H1 (cell line): ENCODE data around the gene TP63. TPM values are rescaled to one million over a fixed set of nuclear protein-coding genes. Genes with fewer than 3 reads are reported as not detected.

Experiments
- CTCF ChIA-PET: fragments of 300-600 bp; sonication (Branson Sonifier 250); formaldehyde crosslinking; loops from one replicate; lab custom pipeline; 2021; ENCODE audit not compliant: partially characterized antibody; lab: Charles Lee
- POLR2A ChIA-PET: fragments of 300-600 bp; sonication (Branson Sonifier 250); formaldehyde crosslinking; loops from one replicate; lab custom pipeline; 2021; ENCODE audit warnings: inconsistent platforms; ENCODE audit not compliant: partially characterized antibody; lab: Charles Lee
- DNase-seq, 2 experiments: peaks; one replicate each; pipeline versions ENCODE4 v3.0.0 to v3.0.0-alpha.2; 2010 to 2022; ENCODE audit warnings: low spot score in 2 of 2, low read depth in 1 of 2, mixed read lengths in 1 of 2
- FAIRE-seq: peaks from 2 replicates; lab custom pipeline; 2011; peaks lifted over from hg19 to GRCh38; lab: Jason Lieb, UNC
- H2AFZ ChIP-seq: 2 replicates; pipeline ENCODE4 v1.8.1; 2012; ENCODE audit warnings: low read length, inconsistent platforms
- H2AK5ac ChIP-seq: 2 replicates; pipeline ENCODE4 v1.6.1; 2013; ENCODE audit warnings: low read depth, low read length
- H2BK120ac ChIP-seq: replicated peaks from 2 replicates; pipeline ENCODE3; 2013; ENCODE audit warnings: low read depth, low read length, inconsistent platforms
- H2BK12ac ChIP-seq: 2 replicates; pipeline ENCODE4 v1.6.1; 2013; ENCODE audit warnings: low read depth, low read length
- H2BK15ac ChIP-seq: 2 replicates; pipeline ENCODE4 v1.6.1; 2013; ENCODE audit warnings: low read length
- H2BK20ac ChIP-seq: 2 replicates; pipeline ENCODE4 v1.6.1; 2013; ENCODE audit warnings: low read length
- H2BK5ac ChIP-seq: 2 replicates; pipeline ENCODE4 v1.6.1; 2013; ENCODE audit warnings: low read depth, low read length
- H3K14ac ChIP-seq: 2 replicates; pipeline ENCODE4 v1.6.1; 2013; ENCODE audit warnings: inconsistent platforms; ENCODE audit not compliant: insufficient read length
- H3K18ac ChIP-seq: 2 replicates; pipeline ENCODE4 v1.6.1; 2013; ENCODE audit warnings: low read length; ENCODE audit errors: extremely low read depth
- H3K23ac ChIP-seq: 2 replicates; pipeline ENCODE4 v1.6.1; 2013; ENCODE audit warnings: inconsistent platforms; ENCODE audit not compliant: insufficient read length
- H3K23me2 ChIP-seq: 2 replicates; pipeline ENCODE4 v1.6.1; 2013; ENCODE audit warnings: low read depth, low read length
- H3K27ac ChIP-seq: 2 replicates; pipeline ENCODE4 v1.6.1; 2011; ENCODE audit warnings: low read depth, low read length, inconsistent platforms
- H3K27me3 ChIP-seq, 4 experiments: replicated peaks in 1 of 4; 1 replicate in 1 of 4; 2 replicates in 3 of 4; pipeline versions ENCODE4 v1.6.1 to v1.8.1; 2011 to 2013; ENCODE audit warnings: low read length in 3 of 4, mild to moderate bottlenecking in 3 of 4, inconsistent platforms in 2 of 4, mixed read lengths in 2 of 4, moderate library complexity in 1 of 4; ENCODE audit not compliant: control insufficient read depth in 3 of 4, insufficient read depth in 3 of 4; ENCODE audit errors: extremely low read depth in 1 of 4
- H3K36me3 ChIP-seq, 4 experiments: 2 replicates each; pipeline versions ENCODE4 v1.6.1 to v1.8.1; 2011 to 2013; ENCODE audit warnings: mild to moderate bottlenecking in 4 of 4, low read length in 3 of 4, moderate library complexity in 2 of 4, control low read depth in 1 of 4, inconsistent platforms in 1 of 4; ENCODE audit not compliant: insufficient read depth in 4 of 4, control insufficient read depth in 2 of 4
- H3K4ac ChIP-seq: replicated peaks from 2 replicates; pipeline ENCODE3; 2013; ENCODE audit warnings: low read length, low read depth, mixed read lengths, inconsistent platforms; ENCODE audit not compliant: insufficient read length
- H3K4me1 ChIP-seq, 4 experiments: replicated peaks in 1 of 4; 1 replicate in 1 of 4; 2 replicates in 3 of 4; pipeline versions ENCODE4 v1.6.1 to v1.8.1; 2011 to 2013; ENCODE audit warnings: low read length in 3 of 4, inconsistent platforms in 2 of 4, mixed read lengths in 1 of 4; ENCODE audit not compliant: insufficient read depth in 4 of 4, control insufficient read depth in 3 of 4
- H3K4me2 ChIP-seq, 2 experiments: 2 replicates each; pipeline versions ENCODE4 v1.6.1 to v1.8.1; 2011 to 2013; ENCODE audit warnings: low read depth in 2 of 2, low read length in 2 of 2, control low read depth in 1 of 2, inconsistent platforms in 1 of 2, mild to moderate bottlenecking in 1 of 2; ENCODE audit not compliant: insufficient read depth in 1 of 2
- H3K4me3 ChIP-seq, 4 experiments: fragments of 200-600, 300-600 bp in 1 of 4; sonication (generic), shearing (Covaris generic), sonication (Bioruptor Twin) in 1 of 4; 2 replicates each; pipeline versions ENCODE4 v1.5.1 to v1.8.1; 2011 to 2016; ENCODE audit warnings: low read length in 4 of 4, low read depth in 3 of 4, control low read depth in 2 of 4, inconsistent platforms in 2 of 4, mild to moderate bottlenecking in 2 of 4, mixed read lengths in 1 of 4, moderate library complexity in 1 of 4; ENCODE audit not compliant: insufficient read depth in 2 of 4; ENCODE audit errors: extremely low read depth in 1 of 4
- H3K56ac ChIP-seq: replicated peaks from 2 replicates; pipeline ENCODE3; 2013; ENCODE audit warnings: low read depth, mild to moderate bottlenecking, mixed read lengths, low read length, inconsistent platforms; ENCODE audit not compliant: insufficient read length
- H3K79me1 ChIP-seq: 2 replicates; pipeline ENCODE4 v1.6.1; 2013; ENCODE audit warnings: low read depth, low read length, control low read depth
- H3K79me2 ChIP-seq, 2 experiments: 2 replicates each; pipeline versions ENCODE4 v1.6.1 to v1.8.1; 2012 to 2013; ENCODE audit warnings: low read length in 2 of 2, mild to moderate bottlenecking in 2 of 2, inconsistent platforms in 1 of 2; ENCODE audit not compliant: insufficient read depth in 2 of 2, control insufficient read depth in 1 of 2
- H3K9ac ChIP-seq, 4 experiments: replicated peaks in 1 of 4; 1 replicate in 1 of 4; 2 replicates in 3 of 4; pipeline versions ENCODE4 v1.6.1 to v1.8.1; 2011 to 2013; ENCODE audit warnings: low read depth in 3 of 4, low read length in 3 of 4, control low read depth in 2 of 4, mild to moderate bottlenecking in 2 of 4, moderate library complexity in 2 of 4, inconsistent platforms in 1 of 4; ENCODE audit errors: extremely low read depth in 1 of 4
- H3K9me3 ChIP-seq, 2 experiments: 2 replicates each; pipeline versions ENCODE4 v1.6.1 to v1.8.1; 2012 to 2013; ENCODE audit warnings: mild to moderate bottlenecking in 2 of 2, moderate library complexity in 2 of 2, control low read depth in 1 of 2, inconsistent platforms in 1 of 2, low read depth in 1 of 2, low read length in 1 of 2, mixed read lengths in 1 of 2; ENCODE audit not compliant: insufficient read depth in 2 of 2
- H4K20me1 ChIP-seq, 2 experiments: replicated peaks in 1 of 2; 2 replicates each; pipeline versions ENCODE3 to v1.8.1; 2011 to 2013; ENCODE audit warnings: inconsistent platforms in 2 of 2, low read length in 2 of 2, mild to moderate bottlenecking in 1 of 2; ENCODE audit not compliant: insufficient read depth in 2 of 2, control insufficient read depth in 1 of 2
- H4K5ac ChIP-seq: 2 replicates; pipeline ENCODE4 v1.6.1; 2013; ENCODE audit warnings: low read length, low read depth, mixed read lengths, inconsistent platforms; ENCODE audit not compliant: insufficient read length
- H4K8ac ChIP-seq: 2 replicates; pipeline ENCODE4 v1.8.0; 2013; ENCODE audit warnings: mild to moderate bottlenecking, moderate library complexity, low read length, inconsistent platforms; ENCODE audit not compliant: insufficient read depth; ENCODE audit errors: extremely low read depth
- H4K91ac ChIP-seq: replicated peaks from 2 replicates; pipeline ENCODE3; 2013; ENCODE audit warnings: low read length, mixed read lengths, inconsistent platforms; ENCODE audit not compliant: insufficient read length
- BCL11A ChIP-seq, 2 experiments: IDR thresholded peaks; one replicate each; pipeline ENCODE4 v1.6.1; 2011; ENCODE audit warnings: low read depth in 2 of 2, low read length in 2 of 2, mild to moderate bottlenecking in 2 of 2
- CHD2 ChIP-seq: IDR thresholded peaks from 2 replicates; pipeline ENCODE4 v1.6.1; 2012; ENCODE audit warnings: low read length, improper control_type of control experiment
- CREB1 ChIP-seq: IDR thresholded peaks from 2 replicates; pipeline ENCODE4 v1.6.1; 2012; ENCODE audit warnings: inconsistent platforms
- CTBP2 ChIP-seq: IDR thresholded peaks from 2 replicates; pipeline ENCODE4 v1.7.0; 2011; ENCODE audit warnings: borderline replicate concordance, mild to moderate bottlenecking, moderate library complexity, mixed read lengths, low read length; ENCODE audit not compliant: insufficient read depth, insufficient read length
- CTCF ChIP-seq, 3 experiments: IDR thresholded peaks; 1 replicate in 2 of 3; 2 replicates in 1 of 3; pipeline versions ENCODE4 v1.5.1 to v1.6.1; 2011; ENCODE audit warnings: low read length in 3 of 3, mild to moderate bottlenecking in 3 of 3, inconsistent platforms in 2 of 3, low read depth in 1 of 3, moderate library complexity in 1 of 3; ENCODE audit not compliant: insufficient read depth in 1 of 3; ENCODE audit errors: control extremely low read depth in 1 of 3
- MAFK ChIP-seq: IDR thresholded peaks from 2 replicates; pipeline ENCODE4 v1.6.1; 2012; ENCODE audit warnings: low read depth, mild to moderate bottlenecking, improper control_type of control experiment, low read length
- POLR2AphosphoS5 ChIP-seq: IDR thresholded peaks from 2 replicates; pipeline ENCODE4 v1.6.1; 2011; ENCODE audit warnings: low read depth, low read length
- SP2 ChIP-seq: IDR thresholded peaks from 2 replicates; pipeline ENCODE4 v1.6.1; 2012; ENCODE audit warnings: mild to moderate bottlenecking, low read length, inconsistent platforms
- USF2 ChIP-seq: IDR thresholded peaks from 2 replicates; pipeline ENCODE4 v1.6.1; 2011; ENCODE audit warnings: low read length, improper control_type of control experiment
- WGBS, 2 experiments: shearing (Covaris generic) in 1 of 2; methylation state at CpG; one replicate each; pipeline versions ENCODE4 v1.1.6 to v1.1.7; 2013 to 2015; ENCODE audit warnings: low lambda C conversion rate in 2 of 2, mixed read lengths in 2 of 2, inconsistent platforms in 1 of 2, low coverage in 1 of 2, missing lambda C conversion rate in 1 of 2; ENCODE audit not compliant: insufficient replicate concordance in 2 of 2, insufficient coverage in 1 of 2, insufficient read length in 1 of 2; ENCODE audit errors: extremely low coverage in 1 of 2, missing lambda C conversion rate in 1 of 2; 5-methylcytosine and 5-hydroxymethylcytosine counted together
- polyA plus RNA-seq, 7 experiments: library from polyadenylated mRNA; depleted of rRNA in 3 of 7; stranded (reverse) in 5 of 7; unstranded in 2 of 7; fragments of >200 nt in 5 of 7; fragments of 200-250 nt in 2 of 7; gene quantifications; 1 replicate in 5 of 7; 2 replicates in 1 of 7; 4 replicates in 1 of 7; pipeline versions ENCODE4 v1.2.1 to v1.2.3, GENCODE V29; 2011 to 2013; ENCODE audit warnings: missing spikeins in 2 of 7, mixed read lengths in 2 of 7
- total RNA-seq: library from RNA; stranded (reverse); fragmentation: NEBNext Ultra II Directional; extraction: Animal tissue kit (Norgen Biotek cat#: 25700); gene quantifications from 2 replicates; pipeline ENCODE4 v1.2.1, GENCODE V29; 2021

Gene TP63
- total and polyA plus RNA-seq, 2 of the 8 experiments (the other 6 are each of a cell fraction or from before 2014, with no cell fraction given) = not detected

- FAIRE-seq (no peak), DNase-seq (no peak)
- CTCF ChIA-PET = interaction anchor here (0.7 kb wide), 1 partner anchor 85 kb away, joined by 3 read pairs; no protein-coding TSS in a partner anchor
These were observed 231.3 kb downstream of the TP63 start for GRCh38 chr3:189862385-189862998.

More at GRCh38 chr3:189862385-189862998, 231.3 kb downstream of the TP63 start:
- Histone ChIP-seq H2AK5ac (no peak overlapping the region), H3K4me2 (no peak overlapping the region), H3K27me3 (no peaks in the 10 kb centered on the region), H2BK15ac (no peak overlapping the region), H3K14ac (no peak overlapping the region), H3K79me1 (no peaks in the 10 kb centered on the region), H3K4ac (no peak overlapping the region), H3K9me3 (no peaks in the 10 kb centered on the region), H4K5ac (no peak overlapping the region), H3K23me2 (no peaks in the 10 kb centered on the region), H2BK20ac (no peak overlapping the region), H3K9ac (no peak overlapping the region), H4K20me1 (no peaks in the 10 kb centered on the region), H3K4me1 (no peaks in the 10 kb centered on the region), H3K18ac (no peak overlapping the region), H2BK12ac (no peak overlapping the region), H3K79me2 (no peaks in the 10 kb centered on the region), H2BK5ac (no peak overlapping the region), H3K56ac (no peak overlapping the region), H3K27ac (no peak overlapping the region), H2AFZ (no peak overlapping the region), H4K8ac (no peak overlapping the region), H3K36me3 (no peaks in the 10 kb centered on the region), H2BK120ac (no peak overlapping the region), H4K91ac (no peak overlapping the region), H3K4me3 (no peak overlapping the region), H3K23ac (no peak overlapping the region)
- POLR2A ChIA-PET = no interaction called here
- TF ChIP-seq BCL11A (IDR thresholded peaks at IDR 0.05; ENCODE audit: low read depth in 2 of 2, low read length in 2 of 2) (no peak), CTBP2 (no peak), CREB1 (no peak), USF2 (no peak), CHD2 (no peak), CTCF (IDR thresholded peaks at IDR 0.05; ENCODE audit: control extremely low read depth in 1 of 3, insufficient read depth in 1 of 3, low read depth in 1 of 3, low read length in 3 of 3) (no peak), POLR2AphosphoS5 (no peak), MAFK (no peak), SP2 (no peak)
- 90% methylated on average over 9 of the region's 9 CpGs; no CpG with 5 or more reads in 1 of the 2 experiments for WGBS, 2 experiments
